Neural progenitor cell (in vitro differentiated cells): ENCODE data around the gene IFI27L2.

Experiments
- EZH2 ChIP-seq: fragments of 200-600 bp; sonication (generic); IDR thresholded peaks from 2 replicates; pipeline ENCODE4 v1.6.1; 2017; ENCODE audit warnings: antibody characterized with exemption, mild to moderate bottlenecking, moderate library complexity
- TF ChIP-seq, protein P1 (sequence below): fragments of 200-600 bp; sonication (generic); IDR thresholded peaks from 2 replicates; pipeline ENCODE4 v1.5.1; 2017; ENCODE audit warnings: antibody characterized with exemption, mild to moderate bottlenecking

- TF ChIP-seq, protein P1, sequence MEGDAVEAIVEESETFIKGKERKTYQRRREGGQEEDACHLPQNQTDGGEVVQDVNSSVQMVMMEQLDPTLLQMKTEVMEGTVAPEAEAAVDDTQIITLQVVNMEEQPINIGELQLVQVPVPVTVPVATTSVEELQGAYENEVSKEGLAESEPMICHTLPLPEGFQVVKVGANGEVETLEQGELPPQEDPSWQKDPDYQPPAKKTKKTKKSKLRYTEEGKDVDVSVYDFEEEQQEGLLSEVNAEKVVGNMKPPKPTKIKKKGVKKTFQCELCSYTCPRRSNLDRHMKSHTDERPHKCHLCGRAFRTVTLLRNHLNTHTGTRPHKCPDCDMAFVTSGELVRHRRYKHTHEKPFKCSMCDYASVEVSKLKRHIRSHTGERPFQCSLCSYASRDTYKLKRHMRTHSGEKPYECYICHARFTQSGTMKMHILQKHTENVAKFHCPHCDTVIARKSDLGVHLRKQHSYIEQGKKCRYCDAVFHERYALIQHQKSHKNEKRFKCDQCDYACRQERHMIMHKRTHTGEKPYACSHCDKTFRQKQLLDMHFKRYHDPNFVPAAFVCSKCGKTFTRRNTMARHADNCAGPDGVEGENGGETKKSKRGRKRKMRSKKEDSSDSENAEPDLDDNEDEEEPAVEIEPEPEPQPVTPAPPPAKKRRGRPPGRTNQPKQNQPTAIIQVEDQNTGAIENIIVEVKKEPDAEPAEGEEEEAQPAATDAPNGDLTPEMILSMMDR = no peak
- TF ChIP-seq EZH2 = no peak
Measured at GRCh38 chr14:94161981-94162380, 32.6 kb upstream of the IFI27L2 start.
